Peyer's patch (tissue), 4 donors: Measurements from ENCODE around the gene KCNAB3. TPM values are rescaled to one million over a fixed set of nuclear protein-coding genes. Genes with fewer than 3 reads are reported as not detected.
A peak's percentile ranks its signal among the peaks of the same experiment; 100 is the strongest.

ENCODE experiments used
- DNase-seq, 3 donors: peaks; one replicate each; pipeline ENCODE4 v3.0.0-alpha.2; 2017 to 2019
- H3K27ac ChIP-seq, 4 donors: fragments of 200-600 bp; sonication (generic); one replicate each; pipeline ENCODE4 v1.5.1; 2016 to 2019
- H3K27me3 ChIP-seq, 2 donors: fragments of 200-600 bp; sonication (generic); one replicate each; pipeline ENCODE4 v1.5.1; 2019
- H3K36me3 ChIP-seq, 3 donors: fragments of 200-600 bp; sonication (generic); one replicate each; pipeline ENCODE4 v1.5.1; 2016 to 2019
- H3K4me1 ChIP-seq, 4 donors: fragments of 200-600 bp; sonication (generic); one replicate each; pipeline ENCODE4 v1.5.1; 2016 to 2019
- H3K4me3 ChIP-seq, 4 donors: fragments of 200-600 bp; sonication (generic); 1 replicate in 3 of 4; 2 replicates in 1 of 4; pipeline ENCODE4 v1.5.1; 2016 to 2019; ENCODE audit warnings: mild to moderate bottlenecking in 1 of 4
- H3K9me3 ChIP-seq, 4 donors: fragments of 200-600 bp; sonication (generic); one replicate each; pipeline ENCODE4 v1.5.1; 2016 to 2019; ENCODE audit warnings: mild to moderate bottlenecking in 1 of 4
- CTCF ChIP-seq, 6 experiments: fragments of 450-650 bp in 4 of 6; fragments of 200-600 bp in 2 of 6; sonication (generic) in 1 of 6; IDR thresholded peaks; one replicate each; pipeline ENCODE4 v1.5.1; 2017 to 2019; ENCODE audit warnings: antibody characterized with exemption in 6 of 6, mild to moderate bottlenecking in 3 of 6, moderate library complexity in 1 of 6
- POLR2A ChIP-seq, 2 donors: fragments of 450-650 bp; IDR thresholded peaks; one replicate each; pipeline ENCODE4 v1.5.1; 2017; ENCODE audit warnings: antibody characterized with exemption in 2 of 2, mild to moderate bottlenecking in 2 of 2, moderate library complexity in 2 of 2
- total RNA-seq, 4 donors: library from RNA; depleted of rRNA; stranded (reverse); fragments of >200 nt; gene quantifications; one replicate each; pipeline ENCODE4 v1.1.0, GENCODE V29; 2016

The KCNAB3 gene
- total RNA-seq, 4 donors from 2014 or later: 0.95 to 5.0 (median 2.7) TPM

- H3K9me3 ChIP-seq: no peaks in the 10 kb centered on the region
- H3K4me3 ChIP-seq: no peak overlapping the region
- H3K36me3 ChIP-seq: no peaks in the 10 kb centered on the region
- peaks cover 3 to 14% (median 9%) of the 10 kb centered on the region in 4 donors for H3K4me1 ChIP-seq
- TF ChIP-seq POLR2A (IDR thresholded peaks at IDR 0.05): no peak
- TF ChIP-seq CTCF (IDR thresholded peaks at IDR 0.05): no peak
- no peaks in the 10 kb centered on the region for H3K27me3 ChIP-seq
- DNase-seq: no peak
- H3K27ac ChIP-seq: no peak overlapping the region
Observed at GRCh38 chr17:7927596-7927995, 2.1 kb downstream of the KCNAB3 start.

- Histone ChIP-seq H3K4me3 (peak overlapping the region; percentile 25 to 62 (median 50)), H3K36me3 (no peaks in the 10 kb centered on the region), H3K4me1 (peaks cover 0 to 10% (median 2%) of the 10 kb centered on the region in 4 donors), H3K27me3 (no peaks in the 10 kb centered on the region), H3K9me3 (no peaks in the 10 kb centered on the region), H3K27ac (peak overlapping the region; percentile 4 to 71 (median 52))
- DNase-seq: peak; percentile 84 to 95 (median 87)
- TF ChIP-seq POLR2A (IDR thresholded peaks at IDR 0.05) (peak; percentile 49 to 70), CTCF (IDR thresholded peaks at IDR 0.05) (no peak)
Observed at GRCh38 chr17:7922845-7923628, 6.6 kb downstream of the KCNAB3 start.

- no peaks in the 10 kb centered on the region for H3K9me3 ChIP-seq
- H3K4me3 ChIP-seq: peak overlapping the region; percentile 25 to 62 (median 50)
- H3K27ac ChIP-seq: peak overlapping the region; percentile 4 to 71 (median 52)
- no peak for DNase-seq
- peaks cover 0 to 10% (median 2%) of the 10 kb centered on the region in 4 donors for H3K4me1 ChIP-seq
- no peaks in the 10 kb centered on the region for H3K36me3 ChIP-seq
- no peaks in the 10 kb centered on the region for H3K27me3 ChIP-seq
- TF ChIP-seq POLR2A (IDR thresholded peaks at IDR 0.05): no peak
- TF ChIP-seq CTCF (IDR thresholded peaks at IDR 0.05): peak in 1 of 6 experiments; percentile 1
Observed at GRCh38 chr17:7922269-7922844, 7.3 kb downstream of the KCNAB3 start.

- H3K36me3 ChIP-seq: peaks cover 0 to 6% (median 0%) of the 10 kb centered on the region in 3 donors
- no peaks in the 10 kb centered on the region for H3K9me3 ChIP-seq
- H3K27me3 ChIP-seq: no peaks in the 10 kb centered on the region
- H3K4me1 ChIP-seq: peaks cover 0 to 20% (median 10%) of the 10 kb centered on the region in 4 donors
- TF ChIP-seq CTCF (IDR thresholded peaks at IDR 0.05): no peak
- TF ChIP-seq POLR2A (IDR thresholded peaks at IDR 0.05): no peak
- peak overlapping the region; percentile 89 to 97 (median 93) for H3K27ac ChIP-seq
- DNase-seq: no peak
- no peak overlapping the region for H3K4me3 ChIP-seq
Observed at GRCh38 chr17:7916808-7917207, 12.8 kb downstream of the KCNAB3 start.

- H3K27me3 ChIP-seq: no peaks in the 10 kb centered on the region
- peaks cover 0 to 10% (median 0%) of the 10 kb centered on the region in 3 donors for H3K36me3 ChIP-seq
- H3K9me3 ChIP-seq: no peaks in the 10 kb centered on the region
- peaks cover 0 to 20% (median 10%) of the 10 kb centered on the region in 4 donors for H3K4me1 ChIP-seq
- H3K27ac ChIP-seq: peak overlapping the region; percentile 89 to 97 (median 93)
- no peak for DNase-seq
- H3K4me3 ChIP-seq: peak overlapping the region; percentile 61 to 77 (median 68)
- TF ChIP-seq CTCF (IDR thresholded peaks at IDR 0.05) (no peak), POLR2A (IDR thresholded peaks at IDR 0.05) (no peak)
Observed at GRCh38 chr17:7916385-7916682, 13.3 kb downstream of the KCNAB3 start.
